ENCODE measurements around the gene ADGRB3. TPM values are rescaled to one million over a fixed set of nuclear protein-coding genes. Genes with fewer than 3 reads are reported as not detected.

The ADGRB3 gene
- total RNA-seq, 1 donor from 2014 or later = 1.5 TPM

- H3K4me1 ChIP-seq = no peaks in the 10 kb centered on the region
- H3K27me3 ChIP-seq (ENCODE audit: low read depth) = no peaks in the 10 kb centered on the region
- no peak for DNase-seq
- TF ChIP-seq, protein P1, sequence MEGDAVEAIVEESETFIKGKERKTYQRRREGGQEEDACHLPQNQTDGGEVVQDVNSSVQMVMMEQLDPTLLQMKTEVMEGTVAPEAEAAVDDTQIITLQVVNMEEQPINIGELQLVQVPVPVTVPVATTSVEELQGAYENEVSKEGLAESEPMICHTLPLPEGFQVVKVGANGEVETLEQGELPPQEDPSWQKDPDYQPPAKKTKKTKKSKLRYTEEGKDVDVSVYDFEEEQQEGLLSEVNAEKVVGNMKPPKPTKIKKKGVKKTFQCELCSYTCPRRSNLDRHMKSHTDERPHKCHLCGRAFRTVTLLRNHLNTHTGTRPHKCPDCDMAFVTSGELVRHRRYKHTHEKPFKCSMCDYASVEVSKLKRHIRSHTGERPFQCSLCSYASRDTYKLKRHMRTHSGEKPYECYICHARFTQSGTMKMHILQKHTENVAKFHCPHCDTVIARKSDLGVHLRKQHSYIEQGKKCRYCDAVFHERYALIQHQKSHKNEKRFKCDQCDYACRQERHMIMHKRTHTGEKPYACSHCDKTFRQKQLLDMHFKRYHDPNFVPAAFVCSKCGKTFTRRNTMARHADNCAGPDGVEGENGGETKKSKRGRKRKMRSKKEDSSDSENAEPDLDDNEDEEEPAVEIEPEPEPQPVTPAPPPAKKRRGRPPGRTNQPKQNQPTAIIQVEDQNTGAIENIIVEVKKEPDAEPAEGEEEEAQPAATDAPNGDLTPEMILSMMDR (IDR thresholded peaks at IDR 0.05; ENCODE audit: borderline replicate concordance) = no peak
- no peaks in the 10 kb centered on the region for H3K9me3 ChIP-seq (replicated peaks)
- peak overlapping the region; percentile 14 for H3K27ac ChIP-seq (replicated peaks)
- H3K36me3 ChIP-seq = no peaks in the 10 kb centered on the region
- no peak overlapping the region for H3K4me3 ChIP-seq
- intact Hi-C loops (cut with micrococcal nuclease) = no loop called here
These were observed 744.4 kb downstream of the ADGRB3 start for GRCh38 chr6:69379518-69379917.

DNA sequence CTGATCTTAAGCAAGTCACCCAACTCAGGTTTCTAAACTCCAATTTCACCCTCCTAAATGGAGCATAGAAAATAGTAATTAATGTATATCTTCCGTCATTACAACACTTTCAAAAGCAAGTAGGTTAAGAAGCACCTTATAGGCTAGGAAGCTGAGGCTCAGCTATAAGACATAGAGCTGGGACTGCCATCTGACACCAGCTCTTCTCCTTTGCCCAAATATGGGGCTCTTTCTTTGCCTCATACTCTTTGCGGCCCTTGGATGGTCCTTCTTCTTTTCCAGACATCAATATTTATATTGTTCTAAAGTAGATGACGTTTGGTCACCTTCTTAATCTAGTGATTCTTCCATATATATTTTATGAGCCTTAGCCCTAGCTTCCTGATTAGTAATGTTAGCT is 748.5 kb downstream of the ADGRB3 start:
- intact Hi-C loops (cut with micrococcal nuclease) = no loop called here
- TF ChIP-seq, protein P1 (IDR thresholded peaks at IDR 0.05; ENCODE audit: borderline replicate concordance) = no peak
- no peaks in the 10 kb centered on the region for H3K27me3 ChIP-seq (ENCODE audit: low read depth)
- no peaks in the 10 kb centered on the region for H3K9me3 ChIP-seq (replicated peaks)
- H3K36me3 ChIP-seq = no peaks in the 10 kb centered on the region
- H3K27ac ChIP-seq (replicated peaks) = no peak overlapping the region
- no peak for DNase-seq
- no peaks in the 10 kb centered on the region for H3K4me1 ChIP-seq
- no peak overlapping the region for H3K4me3 ChIP-seq

GRCh38 chr6:69386426-69386825 is 751.3 kb downstream of the ADGRB3 start:
- H3K4me3 ChIP-seq = no peak overlapping the region
- H3K27ac ChIP-seq (replicated peaks) = no peak overlapping the region
- no peaks in the 10 kb centered on the region for H3K27me3 ChIP-seq (ENCODE audit: low read depth)
- no peak for DNase-seq
- TF ChIP-seq, protein P1 (IDR thresholded peaks at IDR 0.05; ENCODE audit: borderline replicate concordance) = no peak
- no peaks in the 10 kb centered on the region for H3K36me3 ChIP-seq
- H3K9me3 ChIP-seq (replicated peaks) = no peaks in the 10 kb centered on the region
- intact Hi-C loops (cut with micrococcal nuclease) = no loop called here
- H3K4me1 ChIP-seq = no peaks in the 10 kb centered on the region

DNA sequence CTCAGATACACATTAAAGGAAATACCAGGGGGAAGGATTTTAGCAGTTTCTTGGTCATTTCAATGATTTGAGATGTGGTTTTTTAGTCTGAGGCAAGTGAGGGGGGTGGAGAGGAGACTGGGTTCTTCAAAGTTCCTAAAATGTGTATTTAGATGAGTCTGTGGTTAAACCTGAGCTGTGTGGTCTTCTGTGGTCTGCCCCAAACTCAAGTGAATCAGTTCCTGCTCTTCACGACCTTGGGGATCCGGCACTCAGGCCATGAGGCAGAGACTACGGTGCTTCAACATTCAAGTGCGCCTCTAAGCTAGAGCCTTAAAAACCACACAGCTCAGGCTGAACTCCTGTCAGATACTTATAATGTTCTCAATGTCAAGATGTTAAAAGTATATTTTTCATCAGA is 755.0 kb downstream of the ADGRB3 start:
- DNase-seq = no peak
- Histone ChIP-seq H3K27ac (replicated peaks) (no peak overlapping the region), H3K27me3 (ENCODE audit: low read depth) (no peaks in the 10 kb centered on the region), H3K4me3 (no peak overlapping the region), H3K36me3 (no peaks in the 10 kb centered on the region), H3K4me1 (no peaks in the 10 kb centered on the region), H3K9me3 (replicated peaks) (no peaks in the 10 kb centered on the region)
- intact Hi-C loops (cut with micrococcal nuclease) = no loop called here
- TF ChIP-seq, protein P1 (IDR thresholded peaks at IDR 0.05; ENCODE audit: borderline replicate concordance) = no peak

- Histone ChIP-seq H3K4me1 (no peaks in the 10 kb centered on the region), H3K27me3 (ENCODE audit: low read depth) (no peaks in the 10 kb centered on the region), H3K36me3 (no peaks in the 10 kb centered on the region), H3K9me3 (replicated peaks) (no peaks in the 10 kb centered on the region), H3K4me3 (no peak overlapping the region), H3K27ac (replicated peaks) (no peak overlapping the region)
- TF ChIP-seq, protein P1 (IDR thresholded peaks at IDR 0.05; ENCODE audit: borderline replicate concordance) = no peak
- DNase-seq = no peak
- intact Hi-C loops (cut with micrococcal nuclease) = no loop called here
These were observed 756.0 kb downstream of the ADGRB3 start for GRCh38 chr6:69391106-69391505.

- Histone ChIP-seq H3K27ac (replicated peaks) (no peak overlapping the region), H3K27me3 (ENCODE audit: low read depth) (no peaks in the 10 kb centered on the region), H3K4me1 (no peaks in the 10 kb centered on the region), H3K9me3 (replicated peaks) (no peaks in the 10 kb centered on the region), H3K36me3 (no peaks in the 10 kb centered on the region), H3K4me3 (no peak overlapping the region)
- TF ChIP-seq, protein P1 (IDR thresholded peaks at IDR 0.05; ENCODE audit: borderline replicate concordance) = no peak
- intact Hi-C loops (cut with micrococcal nuclease) = no loop called here
- no peak for DNase-seq
These were observed 757.7 kb downstream of the ADGRB3 start for GRCh38 chr6:69392745-69393144.
